ENCODE results near the gene POLR3C.
"Not testable (repeated sequence)": the region's sequence is repeated elsewhere in the genome, so short reads cannot be mapped to it uniquely, and the experiment has no call there.

Gene POLR3C

DNA sequence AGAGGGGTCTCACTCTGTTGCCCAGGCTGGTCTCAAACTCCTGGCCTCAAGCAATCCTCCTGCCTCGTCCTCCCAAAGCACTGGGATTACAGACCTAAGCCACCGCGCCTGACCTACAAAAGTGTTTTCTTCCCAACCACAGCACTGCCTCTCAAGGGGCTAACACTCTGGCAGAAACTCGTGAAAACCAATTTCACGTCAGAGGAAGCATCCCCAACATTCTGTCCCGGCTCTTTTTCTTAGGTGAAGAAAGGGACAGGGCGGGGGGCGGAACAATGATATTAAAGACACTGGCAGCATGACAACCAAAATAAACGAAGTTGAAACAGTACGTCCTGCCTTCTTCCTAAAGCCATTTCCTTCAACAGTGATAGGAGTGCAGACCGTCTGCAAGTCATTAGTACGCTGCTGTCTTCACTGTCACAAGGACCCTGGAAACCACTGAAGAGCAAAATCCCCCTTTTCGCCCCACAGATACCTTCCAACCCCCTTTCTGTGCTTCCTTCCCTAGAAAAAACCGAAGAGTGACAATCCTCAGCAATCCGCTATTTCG is 1.1 kb upstream of the POLR3C start:
- DNase-seq, result not testable (repeated sequence)
- ATAC-seq, result peak; percentile 16

DNA sequence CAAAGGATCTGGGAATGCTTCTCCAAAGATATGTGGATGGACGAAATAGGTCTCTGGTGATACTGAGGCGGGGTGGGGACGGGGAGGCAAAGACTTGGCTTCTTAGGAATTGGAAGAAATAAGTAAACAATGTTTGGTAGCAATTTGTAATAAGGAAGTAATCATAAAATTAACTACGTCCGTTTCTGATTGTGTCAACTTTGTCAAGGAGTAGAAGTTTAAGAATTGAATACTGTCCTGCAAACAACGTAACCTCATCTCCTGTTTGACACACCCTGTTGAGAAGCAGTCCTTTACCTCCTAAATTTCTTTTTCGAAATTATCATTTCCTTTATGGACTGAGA is 471 bp downstream of the POLR3C start:
- ATAC-seq, result no peak
- DNase-seq, result no peak

DNA sequence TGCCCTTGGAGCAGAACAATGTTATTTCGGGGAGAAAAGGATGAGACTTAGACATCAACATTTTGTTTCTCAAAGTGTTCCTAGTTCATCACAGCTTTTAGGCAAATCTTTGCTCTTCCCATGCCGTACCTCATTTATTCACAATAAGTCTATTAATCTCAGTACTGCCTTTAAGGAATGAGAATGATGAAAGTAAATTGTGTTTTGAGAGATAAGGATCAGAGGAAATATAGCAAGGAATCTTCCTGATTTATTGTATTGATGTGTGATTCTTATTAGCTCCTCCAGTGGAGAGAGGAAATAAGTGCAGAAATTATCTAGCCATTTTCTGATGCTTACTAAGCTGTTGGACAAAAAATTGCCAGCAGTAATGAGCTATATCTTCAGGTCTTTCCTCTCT is 2.0 kb downstream of the POLR3C start:
- no peak for ATAC-seq

GRCh38 chr1:145827966-145828365 is 4.0 kb downstream of the POLR3C start:
- ATAC-seq (no peak), DNase-seq (no peak)

More for the DNA sequence above, 2.0 kb downstream of the POLR3C start:
- DNase-seq, result no peak

- ATAC-seq (peak; percentile 73), DNase-seq (no peak)
These were observed 4.5 kb downstream of the POLR3C start for GRCh38 chr1:145828367-145829026.

- DNase-seq, ATAC-seq: not testable (repeated sequence)
These were observed 6.8 kb downstream of the POLR3C start for GRCh38 chr1:145830810-145831209.

DNA sequence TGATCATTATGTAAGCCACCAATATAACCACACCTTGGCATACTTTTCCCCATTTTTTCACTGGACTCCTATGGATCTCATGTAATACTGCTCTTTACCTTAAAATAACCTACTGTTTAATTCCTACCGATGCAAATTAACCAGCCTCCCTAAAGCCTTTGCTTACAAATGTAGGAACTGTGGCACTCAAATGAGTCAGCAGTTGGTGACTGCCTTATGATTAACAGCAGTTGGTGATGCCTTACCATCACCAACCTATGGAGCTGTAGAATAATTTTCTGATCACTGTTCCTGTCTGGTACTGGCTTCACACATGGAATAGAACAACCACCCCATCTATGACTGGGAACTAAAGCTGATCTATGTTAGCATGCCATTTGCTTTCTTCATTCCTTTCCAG is 13.7 kb downstream of the POLR3C start:
- ATAC-seq, result peak; percentile 42
- DNase-seq, result no peak

DNA sequence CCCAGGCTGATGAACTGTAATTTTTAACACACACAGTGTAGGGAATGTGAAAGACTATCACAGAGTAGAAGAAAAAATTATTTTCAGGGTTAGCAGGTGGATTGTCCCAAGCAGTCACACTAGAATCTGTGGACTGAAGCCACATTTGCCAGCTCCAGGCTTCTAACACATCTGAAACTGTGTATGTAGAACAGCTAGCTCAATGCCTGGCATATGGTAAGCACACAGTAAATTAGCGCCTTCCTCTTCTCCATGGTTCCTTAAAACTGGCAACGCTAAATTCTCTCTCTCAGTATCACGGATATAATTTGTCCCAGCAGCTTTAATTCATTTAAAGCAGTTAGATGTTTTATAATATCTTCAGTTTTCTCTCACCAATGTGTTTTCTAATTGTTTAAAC is 19.0 kb downstream of the POLR3C start:
- no peak for ATAC-seq

DNA sequence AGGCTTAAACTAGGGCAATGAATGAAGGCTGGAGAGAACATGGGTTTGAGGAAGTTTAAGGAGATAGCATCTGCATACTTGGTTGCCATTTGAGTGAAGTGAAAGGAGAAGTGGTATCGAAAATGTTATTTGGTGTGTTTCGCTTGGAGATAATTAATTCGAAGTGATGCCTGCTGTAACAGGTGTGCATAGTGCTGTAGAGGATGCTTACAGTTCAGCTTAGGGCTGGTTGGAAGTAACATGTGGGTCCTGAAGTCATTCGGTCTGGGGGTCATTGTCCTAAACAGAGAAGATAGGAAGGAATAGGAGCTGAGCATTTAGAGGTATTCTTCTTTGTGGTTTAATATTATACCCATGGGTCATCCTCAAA is 21.1 kb downstream of the POLR3C start:
- ATAC-seq (peak; percentile 44), DNase-seq (no peak)

More for the DNA sequence above, 19.0 kb downstream of the POLR3C start:
- DNase-seq, result no peak

DNA sequence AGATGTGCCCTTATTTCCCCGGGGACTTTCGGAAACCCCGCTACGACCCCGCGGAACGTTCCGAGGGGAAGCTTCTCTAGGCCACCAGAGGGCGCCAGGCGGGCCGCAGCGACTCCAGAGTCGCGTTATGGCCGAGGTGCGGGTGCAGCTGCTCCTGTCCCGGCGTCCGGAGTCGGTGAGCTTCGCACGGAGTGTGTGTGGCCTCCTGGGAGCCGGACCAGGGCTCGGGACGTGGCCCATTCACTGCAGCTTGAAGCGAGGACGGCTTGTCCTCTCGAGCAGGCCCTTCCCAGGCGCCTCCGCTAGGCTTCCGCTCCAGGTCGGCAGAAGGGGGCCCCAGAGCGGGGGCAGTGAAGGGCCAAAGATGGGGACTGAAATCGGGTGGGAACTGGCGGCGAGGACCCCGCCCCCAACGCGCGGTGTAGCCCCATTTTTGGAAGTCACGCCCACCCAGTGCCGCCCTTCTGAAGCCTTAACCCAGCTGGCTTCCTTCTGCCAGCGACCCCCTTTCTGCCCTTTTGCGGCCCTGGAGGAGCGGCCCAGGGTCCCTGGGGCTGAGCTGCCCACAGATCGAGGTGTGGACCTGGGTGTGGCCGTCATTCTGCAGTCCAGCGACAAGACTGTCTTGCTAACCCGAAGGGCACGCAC is 21.6 kb downstream of the POLR3C start, which contains the start of gene NUDT17:
Gene NUDT17 (plus strand): TSS at position 117 of the 648 bp plus-strand sequence. CDS start 11 bp downstream, at position 128.
- DNase-seq, result peak; percentile 87
- peak; percentile 76 for ATAC-seq

GRCh38 chr1:145846201-145846612 is 22.2 kb downstream of the POLR3C start:
- ATAC-seq (no peak), DNase-seq (peak; percentile 33)

GRCh38 chr1:145847827-145848226 is 23.8 kb downstream of the POLR3C start:
- no peak for DNase-seq
- ATAC-seq, result no peak

DNA sequence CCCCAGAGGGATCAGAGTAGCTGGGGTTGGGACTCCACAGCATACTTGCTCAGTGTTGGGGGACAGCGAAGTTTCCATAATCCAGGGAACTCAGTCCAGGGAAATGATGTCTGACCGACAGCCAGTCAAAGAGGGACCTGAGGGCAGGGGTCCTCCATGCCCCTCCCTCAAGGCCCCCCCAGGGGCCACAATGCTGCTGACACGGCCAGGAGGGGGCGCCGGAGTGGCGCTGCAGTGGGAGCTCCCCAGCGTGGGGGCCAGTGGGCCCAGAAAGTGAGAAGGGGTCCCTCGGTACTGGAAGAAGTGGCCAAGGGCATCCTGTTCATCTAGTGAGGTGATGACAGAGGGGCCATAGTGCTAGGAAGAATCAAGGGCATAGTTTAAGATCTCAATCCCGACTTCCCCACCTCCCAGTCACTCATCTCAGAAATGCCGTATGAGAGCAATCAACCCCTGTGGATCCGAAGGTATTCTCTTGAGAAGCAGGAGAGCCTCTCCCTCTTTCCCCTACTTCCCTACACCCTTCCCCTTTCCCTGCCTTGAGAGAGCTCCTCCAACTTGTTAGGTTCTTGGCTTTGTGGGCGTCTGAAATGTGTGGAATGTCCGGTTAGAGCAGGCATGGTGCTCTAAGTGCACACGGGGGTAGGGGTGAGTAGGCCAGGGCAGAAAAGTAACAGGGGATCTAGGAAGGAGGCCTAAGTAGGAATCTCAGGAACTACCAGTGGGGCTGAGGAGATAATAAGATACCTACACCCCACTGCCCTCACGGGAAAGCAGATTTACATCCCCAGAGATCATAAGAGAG is 25.6 kb downstream of the POLR3C start:
- DNase-seq (no peak), ATAC-seq (no peak)

DNA sequence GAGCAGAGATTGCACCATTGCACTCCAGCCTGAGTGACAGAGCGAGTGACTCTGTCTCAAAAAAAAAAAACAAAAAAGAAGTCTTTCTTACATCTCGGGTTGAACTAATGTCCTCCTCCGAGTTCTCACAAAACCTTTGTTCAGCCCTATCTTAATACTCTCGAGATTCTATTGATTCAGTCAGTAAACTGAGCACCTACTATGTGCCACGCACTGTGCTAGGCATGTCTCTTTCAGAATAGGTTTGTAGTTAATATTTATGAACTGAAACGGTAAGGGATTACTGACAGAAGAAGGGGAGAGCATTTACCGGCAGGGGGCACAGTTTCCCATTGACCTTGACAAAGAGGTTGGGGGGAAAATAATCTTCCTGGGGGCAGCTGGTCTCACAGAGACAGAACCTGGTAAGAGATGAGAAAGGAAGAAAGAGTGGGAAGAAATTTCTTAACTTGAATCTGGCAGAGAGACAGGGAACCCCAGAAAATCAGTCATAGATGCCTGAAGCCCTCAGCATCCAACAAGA is 31.5 kb downstream of the POLR3C start:
- no peak for DNase-seq
- no peak for ATAC-seq

DNA sequence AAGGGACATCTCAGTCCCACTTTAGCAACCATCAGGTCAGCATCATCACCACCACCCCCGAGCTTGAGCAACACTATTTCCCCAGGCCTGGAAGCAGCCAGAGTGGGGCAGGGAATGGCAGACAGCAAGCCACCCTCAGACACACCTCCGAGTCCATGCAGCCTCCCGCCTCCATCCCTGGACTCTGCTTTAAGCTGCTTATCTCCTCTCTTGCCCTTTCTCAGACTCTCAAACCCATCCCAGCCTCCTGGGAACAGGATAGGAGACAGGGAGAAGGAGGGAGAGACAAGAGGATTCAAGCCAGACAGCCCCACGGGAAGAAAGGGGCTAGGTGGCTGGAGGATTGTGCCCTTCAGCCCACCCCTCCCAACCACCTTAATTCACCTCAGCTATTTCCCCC is 33.2 kb downstream of the POLR3C start:
- no peak for ATAC-seq
- DNase-seq, result no peak

GRCh38 chr1:145858238-145858900 is 34.4 kb downstream of the POLR3C start:
- peak; percentile 39 for ATAC-seq
- DNase-seq, result peak; percentile 64

DNA sequence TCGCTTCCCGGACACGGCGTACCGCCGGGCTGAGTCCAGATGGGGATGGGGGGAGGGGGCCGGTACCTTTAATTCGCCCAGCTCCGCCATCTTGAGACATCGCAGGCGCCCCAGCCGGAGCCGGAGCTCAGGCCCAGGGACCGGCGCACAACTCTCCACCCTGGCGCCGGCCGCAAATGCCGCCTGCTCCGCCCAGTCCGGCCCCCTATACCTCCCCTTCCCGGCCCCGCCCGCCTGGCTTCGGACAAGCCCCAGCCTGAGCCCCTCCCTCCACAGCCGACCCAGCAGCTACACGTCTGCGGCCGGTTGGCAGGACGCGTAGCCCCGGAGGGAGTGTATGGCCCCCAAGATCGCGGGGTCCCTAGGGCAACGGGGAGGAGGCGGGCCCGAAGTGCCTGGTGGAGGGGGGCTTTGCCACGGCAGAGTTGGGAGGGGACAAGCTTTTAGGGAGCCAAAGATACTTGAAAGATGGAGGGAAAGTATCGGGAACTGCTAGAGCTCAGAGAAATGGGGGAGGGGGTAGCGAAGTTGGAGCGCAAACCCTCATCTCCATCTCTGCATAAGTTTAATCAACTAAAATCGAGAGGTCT is 35.0 kb downstream of the POLR3C start, which contains the start of gene PIAS3:
Gene PIAS3 (minus strand): TSS at position 181 of the 590 bp plus-strand sequence. CDS start 91 bp downstream, at position 90.
- peak; percentile 87 for ATAC-seq
- DNase-seq, result peak; percentile 92

DNA sequence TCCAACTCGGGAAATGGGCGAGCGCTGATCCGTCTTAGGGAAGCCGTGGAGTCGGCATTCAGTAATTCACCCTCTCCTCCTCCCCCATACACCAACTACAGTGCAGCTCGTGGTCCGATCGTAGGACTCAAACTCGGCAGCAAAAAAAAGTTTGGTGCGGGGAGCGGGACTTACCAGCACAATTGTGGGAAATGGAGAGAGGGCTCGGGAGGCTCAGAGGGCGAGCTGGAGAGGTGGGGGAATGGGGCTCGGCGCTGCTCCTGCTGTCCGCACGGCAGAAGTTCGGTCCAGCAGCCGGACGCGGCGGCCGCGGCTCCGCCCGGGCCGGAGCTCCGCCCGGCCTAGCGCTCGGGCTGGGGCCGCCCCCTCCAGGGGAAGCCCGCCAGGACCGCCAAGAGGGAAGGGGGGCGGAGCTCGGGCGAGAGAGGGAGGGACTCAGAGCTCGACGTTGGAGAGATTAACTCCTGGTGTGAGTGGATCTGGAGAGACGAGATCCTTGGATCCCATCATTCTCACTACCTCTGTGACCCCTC is 35.6 kb downstream of the POLR3C start:
- peak; percentile 85 for ATAC-seq
- DNase-seq, result peak; percentile 88

DNA sequence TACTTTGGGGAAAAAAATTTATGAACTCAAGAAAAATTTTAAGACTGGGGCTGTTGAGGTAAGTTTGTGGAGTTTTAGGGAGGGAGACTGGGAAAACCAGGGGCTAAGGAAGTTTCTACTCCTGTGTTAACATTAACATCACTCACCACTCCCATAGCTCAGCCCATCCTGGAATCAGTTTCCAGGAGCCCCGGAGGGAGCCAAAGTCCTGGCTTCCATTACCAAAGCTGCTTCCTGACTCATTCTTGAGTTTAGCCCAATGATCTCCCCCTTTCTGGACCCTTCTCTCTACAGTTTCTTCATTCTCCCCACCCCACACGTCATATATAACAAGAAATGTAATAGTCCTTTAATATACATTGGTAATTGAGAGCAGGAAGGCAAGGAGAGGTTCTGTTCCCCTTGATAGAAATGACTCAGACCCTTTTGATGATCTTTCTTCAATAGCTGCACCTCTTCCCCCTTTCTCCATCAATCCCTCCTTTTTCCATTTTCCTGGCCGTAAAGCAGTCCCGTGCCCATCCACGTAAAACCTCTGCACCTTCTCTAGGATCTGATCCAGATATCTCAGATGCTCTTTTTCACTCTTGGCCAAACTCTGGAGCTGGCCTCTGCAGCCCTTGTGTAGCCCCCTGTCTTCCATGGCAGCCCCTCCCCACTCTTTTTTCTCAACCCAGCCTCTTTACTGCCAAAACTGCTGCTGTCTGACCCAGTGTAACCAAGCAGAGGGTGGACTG is 39.5 kb downstream of the POLR3C start:
- DNase-seq (no peak), ATAC-seq (no peak)

- no peak for ATAC-seq
- DNase-seq, result no peak
These were observed 44.2 kb downstream of the POLR3C start for GRCh38 chr1:145868232-145868631.

Measured in stimulated activated naive CD8-positive, alpha-beta T cell treated with anti-CD3 and anti-CD28 coated beads, Interleukin-15, Interleukin-2, amounts not matched to agents 100 U/mL and 50 U/mL, for 24 hours (primary cell).